ENCODE results near the gene KIAA1191.
"Not testable (repeated sequence)": the region's sequence is repeated elsewhere in the genome, so short reads cannot be mapped to it uniquely, and the experiment has no call there.

KIAA1191 gene, protein sequence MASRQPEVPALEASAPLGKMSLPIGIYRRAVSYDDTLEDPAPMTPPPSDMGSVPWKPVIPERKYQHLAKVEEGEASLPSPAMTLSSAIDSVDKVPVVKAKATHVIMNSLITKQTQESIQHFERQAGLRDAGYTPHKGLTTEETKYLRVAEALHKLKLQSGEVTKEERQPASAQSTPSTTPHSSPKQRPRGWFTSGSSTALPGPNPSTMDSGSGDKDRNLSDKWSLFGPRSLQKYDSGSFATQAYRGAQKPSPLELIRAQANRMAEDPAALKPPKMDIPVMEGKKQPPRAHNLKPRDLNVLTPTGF

DNA sequence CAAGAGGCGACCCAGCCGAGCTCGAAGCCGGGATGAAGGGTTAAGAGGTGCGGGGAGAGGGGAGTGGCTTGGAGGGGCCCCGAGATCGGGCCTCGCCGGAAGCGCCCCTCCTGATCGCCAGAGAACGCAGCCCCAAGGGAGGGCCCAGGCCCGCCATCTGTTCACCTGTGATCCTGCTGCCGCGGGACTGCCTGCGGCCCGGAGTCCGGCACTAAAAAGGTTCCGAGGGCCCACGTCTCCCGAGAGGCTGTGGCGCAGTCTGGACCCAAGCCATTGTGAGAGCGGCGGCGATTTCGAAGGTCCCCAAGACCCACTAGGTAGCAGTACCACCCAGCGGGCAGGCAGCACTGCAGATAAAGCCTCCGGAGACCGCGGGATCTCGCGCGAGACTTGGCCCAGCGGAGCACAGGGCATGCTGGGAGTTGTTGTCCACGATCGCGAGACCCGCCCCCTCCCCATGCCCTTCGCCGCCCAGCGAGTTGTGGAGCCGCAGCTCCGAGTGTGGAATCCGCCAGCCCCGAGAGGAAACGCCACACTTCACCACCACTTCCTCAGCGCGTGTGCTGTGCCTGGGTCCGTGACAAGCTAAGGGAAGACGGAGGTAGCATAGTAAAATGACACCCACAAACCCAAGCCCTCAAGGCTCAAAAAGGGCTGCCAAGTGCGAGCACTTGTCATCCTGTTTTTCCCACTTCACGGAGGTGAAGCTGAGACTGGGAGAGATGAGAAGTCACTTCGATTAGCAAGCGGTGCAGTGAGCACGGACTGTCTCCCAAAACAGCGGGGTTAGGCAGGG lies at the start of gene KIAA1191:
KIAA1191 (minus strand) TSS at position 328 of the 796 bp plus-strand sequence. CDS start 2,256 bp downstream, outside the sequence.
- peak; percentile 95 to 96 for DNase-seq

DNA sequence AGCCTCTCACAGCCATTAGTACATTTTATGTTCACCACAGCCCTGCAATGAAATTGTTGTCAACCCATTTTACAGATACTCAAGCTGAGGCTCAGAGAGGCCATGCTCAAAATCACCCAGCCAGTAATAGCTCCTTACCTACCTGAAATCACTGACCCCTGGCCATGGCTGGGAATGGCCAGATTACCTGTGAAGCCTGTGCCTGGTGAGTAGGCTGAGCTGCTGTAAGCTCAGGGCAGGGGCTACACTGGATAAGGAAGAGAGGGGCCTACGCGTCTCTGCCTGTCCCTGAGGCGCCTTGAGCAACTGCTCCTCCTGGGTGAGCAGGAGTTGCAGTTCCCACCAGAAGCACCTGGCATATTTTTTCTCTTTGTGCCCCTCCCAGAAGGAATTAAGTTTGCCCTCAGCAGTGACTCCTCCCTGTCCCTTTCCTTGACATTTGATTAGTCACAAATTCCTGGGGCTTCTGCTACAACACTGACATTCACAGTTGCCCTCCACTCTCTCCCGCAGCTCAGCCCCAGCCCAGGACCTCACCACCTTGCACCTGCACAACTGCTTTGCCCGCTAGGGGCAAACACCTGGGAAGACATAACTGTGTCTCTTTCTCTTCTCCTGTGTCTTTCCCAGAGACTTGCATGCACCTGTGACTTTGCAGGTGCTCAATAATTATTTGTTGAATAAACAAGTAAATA lies 49.1 kb upstream of the KIAA1191 start:
- DNase-seq: no peak

DNA sequence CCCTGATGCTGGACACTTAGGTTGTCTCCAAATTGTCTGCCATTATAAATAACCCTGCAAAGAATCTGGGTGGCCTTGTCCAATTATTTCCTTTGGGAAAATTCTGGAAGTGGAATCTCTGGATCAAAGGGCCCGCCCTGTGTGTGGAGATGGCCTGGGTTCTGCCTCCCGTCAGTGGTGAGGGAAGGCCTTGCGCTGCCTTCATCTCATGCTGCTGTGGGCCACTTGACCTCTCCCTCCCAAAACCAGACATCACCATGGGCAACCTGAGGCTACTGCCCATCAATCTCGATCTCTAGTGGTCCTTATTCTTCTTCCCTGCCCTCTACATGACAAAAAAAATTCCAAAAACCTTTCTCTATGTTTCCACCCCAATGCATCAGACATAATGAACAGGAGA lies 48.2 kb upstream of the KIAA1191 start:
- no peak for DNase-seq

- no peak for DNase-seq
These were observed 47.0 kb upstream of the KIAA1191 start for GRCh38 chr5:176408590-176408989.

DNA sequence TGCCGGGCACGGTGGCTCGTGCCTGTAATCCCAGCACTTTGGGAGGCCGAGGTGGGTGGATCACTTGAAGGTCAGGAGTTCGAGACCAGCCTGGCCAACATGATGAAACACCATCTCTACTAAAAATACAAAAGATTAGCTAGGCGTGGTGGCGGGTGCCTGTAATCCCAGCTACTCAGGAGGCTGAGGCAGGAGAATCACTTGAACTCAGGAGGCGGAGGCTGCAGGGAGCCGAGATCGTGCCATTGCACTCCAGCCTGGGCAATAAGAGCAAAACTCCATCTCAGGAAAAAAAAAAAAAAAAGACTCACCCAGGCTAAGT lies 46.6 kb upstream of the KIAA1191 start:
- not testable (repeated sequence) for DNase-seq

DNA sequence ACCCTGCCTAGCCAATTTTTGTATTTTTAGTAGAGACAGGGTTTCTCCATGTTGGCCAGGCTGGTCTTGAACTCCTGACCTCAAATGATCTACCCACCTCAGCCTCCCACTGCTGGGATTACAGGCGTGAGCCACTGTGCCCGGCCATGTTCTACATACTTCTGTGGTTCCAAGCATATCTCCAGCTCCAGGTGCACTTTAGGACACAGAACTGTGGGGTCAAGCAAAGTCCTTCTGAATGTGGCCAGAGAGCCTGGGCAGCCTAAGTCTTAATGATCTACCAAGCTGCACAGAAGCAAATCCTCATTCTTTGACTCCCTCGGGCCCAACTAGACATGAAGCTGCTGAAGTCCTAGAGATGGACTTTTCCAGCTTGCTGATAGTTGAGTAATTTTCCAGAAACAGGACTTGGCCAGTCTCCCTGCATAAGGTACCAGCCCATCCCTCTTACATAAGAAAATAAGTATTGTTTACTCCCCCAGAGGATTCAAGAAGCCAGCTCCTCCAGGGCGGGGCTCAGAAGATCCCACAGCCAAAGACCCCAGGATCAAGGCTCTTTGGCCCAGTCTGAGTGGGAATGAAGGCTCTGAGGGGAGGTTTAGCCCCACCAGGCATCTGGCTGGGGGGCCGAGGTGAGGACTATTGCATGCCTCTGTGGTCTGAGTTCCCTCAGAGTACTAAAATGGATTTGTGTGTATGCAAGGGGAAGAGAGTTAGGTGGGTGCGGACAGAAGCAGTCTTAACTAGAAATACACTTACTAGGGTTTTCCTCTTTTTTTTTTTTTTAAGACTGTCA lies 46.1 kb upstream of the KIAA1191 start:
- no peak for DNase-seq

DNA sequence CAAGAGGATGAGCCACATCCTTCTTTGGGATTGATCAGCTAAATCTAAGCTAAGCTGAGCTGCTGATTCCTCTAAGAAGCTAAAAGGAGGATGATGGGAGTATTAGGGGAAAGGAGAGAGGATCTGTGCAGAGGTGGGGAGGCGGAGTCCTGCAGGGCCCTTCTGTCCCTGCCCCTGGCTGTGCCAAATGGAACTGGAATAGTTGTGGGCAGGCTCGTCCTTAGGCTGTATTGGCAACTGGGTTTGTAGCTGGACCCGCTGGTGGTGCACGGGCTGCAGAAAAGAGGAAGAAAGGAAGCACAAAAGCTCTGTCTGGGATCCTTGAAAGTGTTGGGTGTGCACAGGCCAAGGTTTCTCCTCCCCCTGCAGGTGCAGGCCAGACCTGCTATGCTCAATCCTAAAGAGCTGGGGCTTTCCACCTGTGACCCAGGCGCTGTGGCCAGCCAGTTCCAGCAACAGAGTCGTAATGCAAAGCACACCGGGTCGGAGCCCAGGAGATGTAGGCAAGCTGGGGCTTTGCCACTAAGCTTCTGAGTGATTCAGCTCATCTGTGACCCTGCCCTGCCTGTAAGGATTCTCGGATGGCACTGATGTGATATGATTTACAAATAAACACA lies 45.0 kb upstream of the KIAA1191 start:
- DNase-seq: peak in 1 of 2 donors; percentile 7

GRCh38 chr5:176405656-176406435 lies 44.3 kb upstream of the KIAA1191 start:
- peak in 1 of 2 donors; percentile 1 for DNase-seq

DNA sequence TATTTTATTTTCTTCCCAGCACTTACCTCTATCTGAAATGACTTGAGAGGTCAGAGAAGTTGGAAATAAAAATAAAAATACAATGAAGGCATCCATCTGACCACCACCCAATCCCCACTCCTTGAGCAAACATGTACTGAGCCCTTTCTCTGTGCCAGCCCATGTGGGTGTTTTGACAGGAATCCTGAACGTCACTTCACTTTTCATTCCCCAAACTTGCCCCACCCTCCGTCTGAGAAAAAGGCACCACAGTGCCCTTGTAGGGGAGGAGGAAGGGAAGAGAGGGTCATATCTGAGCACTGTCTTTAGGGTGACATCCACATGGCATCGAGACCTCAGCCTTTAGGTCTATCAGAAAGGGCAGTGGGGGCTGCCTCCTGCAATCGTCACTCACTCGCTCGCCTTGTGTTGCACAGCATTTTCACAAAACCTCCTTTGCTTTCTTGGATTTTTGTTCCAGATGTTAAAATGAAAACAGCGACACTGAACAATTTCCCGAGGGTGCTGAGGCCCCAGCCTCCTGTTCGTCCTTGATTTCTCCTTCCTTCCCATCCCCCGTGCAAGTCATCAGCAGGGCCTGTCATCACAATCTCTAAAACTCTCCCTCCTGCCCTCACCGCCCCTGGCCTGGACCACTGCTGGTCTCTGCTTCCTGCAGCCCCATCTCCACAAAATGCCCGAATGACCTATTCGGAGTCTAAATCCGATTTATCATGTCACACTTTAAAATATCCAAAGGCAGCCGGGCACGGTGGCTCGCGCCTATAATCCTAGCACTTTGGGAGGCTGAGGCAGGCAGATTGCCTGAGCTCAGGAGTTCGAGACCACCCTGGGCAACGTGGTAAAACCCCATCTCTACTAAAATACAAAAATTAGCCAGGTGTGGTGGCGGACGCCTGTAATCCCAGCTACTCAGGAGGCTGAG lies 40.0 kb upstream of the KIAA1191 start:
- DNase-seq: no peak

DNA sequence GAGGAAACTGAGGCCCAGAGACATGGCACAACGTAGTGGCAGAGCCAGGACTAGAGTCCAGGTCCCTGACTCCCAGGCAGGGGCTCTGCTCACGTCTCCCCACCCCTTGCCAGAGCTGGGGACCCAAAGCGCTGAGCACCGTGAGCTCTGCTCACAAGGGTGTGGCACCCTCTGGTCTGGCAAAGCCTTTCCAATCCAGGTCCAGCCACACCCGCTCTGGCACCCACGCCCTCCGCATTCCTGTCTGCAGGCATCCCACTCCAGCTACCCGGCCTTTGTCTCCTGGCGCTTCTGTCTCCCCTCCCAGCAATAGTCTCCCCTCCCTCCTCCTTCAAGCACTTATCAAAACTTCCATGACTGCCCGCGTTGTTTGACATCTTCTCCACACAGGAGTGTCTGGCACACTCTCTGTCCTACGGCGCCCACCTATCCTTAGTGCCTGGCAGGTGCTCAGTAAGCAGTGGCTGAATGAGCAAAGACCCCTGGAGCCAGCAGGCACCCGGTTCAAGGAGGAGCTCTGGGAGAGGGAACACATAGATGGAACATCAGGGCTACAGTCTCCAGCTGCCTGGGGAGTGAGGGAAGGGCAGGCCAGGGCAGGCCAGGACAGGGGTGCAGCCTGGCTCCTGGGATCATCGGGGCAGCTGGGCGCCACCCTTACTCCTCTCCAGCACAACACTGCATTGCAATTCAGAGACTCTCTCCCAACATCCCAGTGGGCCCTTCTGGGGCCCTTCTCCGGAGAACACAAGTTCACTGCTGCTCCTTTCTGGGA lies 39.0 kb upstream of the KIAA1191 start:
- DNase-seq: no peak

- no peak for DNase-seq
These were observed 36.3 kb upstream of the KIAA1191 start for GRCh38 chr5:176397736-176398420.

- no peak for DNase-seq
These were observed 34.8 kb upstream of the KIAA1191 start for GRCh38 chr5:176396330-176396729.

DNA sequence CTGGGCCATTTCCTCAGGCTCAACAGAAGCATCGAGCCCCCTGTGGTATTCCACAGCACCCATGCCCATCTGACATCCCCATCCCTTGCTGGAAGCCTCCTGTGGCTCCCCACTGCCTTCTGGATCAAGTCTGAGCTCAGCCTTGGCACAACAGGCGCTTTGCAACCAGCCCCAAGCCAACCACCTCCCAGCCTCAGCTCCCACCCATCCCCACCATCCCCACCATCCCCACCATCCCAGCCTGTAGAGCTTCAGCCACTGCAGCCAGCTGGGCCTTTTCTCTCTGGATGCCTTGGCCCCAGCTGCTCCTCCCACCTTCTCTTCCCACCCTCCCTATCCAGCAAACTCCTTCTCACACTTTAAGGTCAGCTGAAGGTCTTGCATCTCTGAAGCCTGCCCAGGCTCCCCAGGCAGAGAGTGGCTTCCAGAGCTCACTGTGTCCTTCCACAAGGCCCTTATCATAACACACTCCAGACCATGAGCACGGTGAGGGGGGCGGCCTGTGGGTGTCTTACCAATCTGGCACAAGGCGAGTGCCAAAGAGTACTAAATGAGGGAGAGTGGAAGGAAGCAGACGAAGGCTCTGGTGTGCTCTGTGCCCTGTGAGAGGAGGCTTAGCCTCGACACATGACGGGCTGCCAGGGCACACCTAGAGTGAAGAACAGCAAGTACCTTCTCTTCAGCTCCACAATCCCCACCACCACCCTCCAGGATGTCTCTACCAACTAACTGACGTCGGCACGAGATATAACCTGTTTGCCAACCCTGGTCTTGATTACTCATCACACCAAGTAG lies 33.5 kb upstream of the KIAA1191 start:
- DNase-seq: no peak

- no peak for DNase-seq
These were observed 32.5 kb upstream of the KIAA1191 start for GRCh38 chr5:176394096-176394495.

- no peak for DNase-seq
These were observed 31.0 kb upstream of the KIAA1191 start for GRCh38 chr5:176392526-176392925.

DNA sequence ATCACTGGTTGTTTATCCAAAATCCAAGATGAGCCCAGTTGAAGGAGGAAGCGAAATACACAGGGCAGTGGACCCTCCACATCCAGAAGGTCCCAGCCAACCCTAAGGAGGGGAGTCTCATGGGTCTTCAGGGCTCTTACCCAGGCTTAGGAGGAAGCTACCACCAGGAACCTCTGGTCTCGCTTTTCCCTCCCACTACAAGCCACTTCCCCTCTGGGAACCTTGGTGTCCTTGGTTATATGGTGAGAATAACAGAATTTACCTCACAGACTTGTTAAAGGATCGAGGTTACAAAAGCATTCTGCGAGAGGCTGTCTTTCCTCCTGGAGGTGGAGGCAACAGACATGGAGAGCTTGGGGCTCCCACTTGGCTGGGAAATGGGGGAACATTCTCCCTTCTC lies 30.4 kb upstream of the KIAA1191 start:
- DNase-seq: no peak

DNA sequence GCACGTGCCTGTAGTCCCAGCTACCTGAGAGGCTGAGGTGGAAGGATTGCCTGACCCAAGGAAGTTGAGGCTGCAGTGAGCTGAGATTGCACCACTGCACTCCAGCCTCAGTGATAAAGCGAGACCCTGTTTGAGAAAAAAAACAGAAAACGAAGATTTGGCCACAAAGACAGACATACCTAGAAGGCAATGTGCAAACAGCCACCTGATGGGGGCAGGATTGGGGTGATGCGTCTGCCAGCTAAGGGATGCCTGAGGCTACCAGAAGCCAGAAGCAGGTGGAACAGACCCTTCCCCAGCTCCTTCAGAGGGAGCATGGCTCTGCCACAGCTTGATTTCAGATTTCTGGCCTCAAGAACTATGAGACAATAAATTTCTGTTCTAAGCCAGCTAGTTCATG lies 29.9 kb upstream of the KIAA1191 start:
- no peak for DNase-seq
